Mesenchymal stem cell (in vitro differentiated cells and primary cell): ENCODE measurements around the gene ARMH3.

ENCODE experiments used
- DNase-seq: peaks from one replicate; pipeline ENCODE4 v3.0.0-alpha.2; 2013
- H2AFZ ChIP-seq: one replicate; pipeline ENCODE4 v1.6.1; 2013; ENCODE audit warnings: low read depth, mild to moderate bottlenecking, control low read depth, inconsistent platforms, low read length, moderate library complexity
- H2AK5ac ChIP-seq: 2 replicates; pipeline ENCODE4 v1.6.1; 2013; ENCODE audit warnings: low read length, moderate library complexity, mild to moderate bottlenecking, inconsistent platforms; ENCODE audit not compliant: severe bottlenecking
- H2BK120ac ChIP-seq: one replicate; pipeline ENCODE4 v1.6.1; 2013; ENCODE audit warnings: low read depth, mild to moderate bottlenecking, inconsistent platforms, low read length, moderate library complexity
- H2BK12ac ChIP-seq, 2 experiments: one replicate each; pipeline ENCODE4 v1.6.1; 2013; ENCODE audit warnings: inconsistent platforms in 2 of 2, low read length in 2 of 2, mild to moderate bottlenecking in 2 of 2, moderate library complexity in 2 of 2, control low read depth in 1 of 2
- H2BK15ac ChIP-seq: one replicate; pipeline ENCODE4 v1.6.1; 2013; ENCODE audit warnings: mild to moderate bottlenecking, low read depth, inconsistent platforms; ENCODE audit not compliant: poor library complexity, severe bottlenecking
- H2BK5ac ChIP-seq: 2 replicates; pipeline ENCODE4 v1.6.1; 2013; ENCODE audit warnings: low read depth, mild to moderate bottlenecking, low read length, control low read depth, inconsistent platforms; ENCODE audit not compliant: poor library complexity, severe bottlenecking
- H3K14ac ChIP-seq, 2 experiments: one replicate each; pipeline ENCODE4 v1.6.1; 2013; ENCODE audit warnings: inconsistent platforms in 2 of 2, low read length in 2 of 2, control low read depth in 1 of 2, mild to moderate bottlenecking in 1 of 2, moderate library complexity in 1 of 2
- H3K18ac ChIP-seq, 2 experiments: one replicate each; pipeline ENCODE4 v1.6.1; 2013; ENCODE audit warnings: inconsistent platforms in 2 of 2, low read length in 2 of 2, control low read depth in 1 of 2, low read depth in 1 of 2, mild to moderate bottlenecking in 1 of 2
- H3K23ac ChIP-seq, 2 experiments: one replicate each; pipeline ENCODE4 v1.6.1; 2013; ENCODE audit warnings: inconsistent platforms in 2 of 2, low read length in 2 of 2, mild to moderate bottlenecking in 2 of 2, moderate library complexity in 2 of 2, control low read depth in 1 of 2
- H3K27ac ChIP-seq: 2 replicates; pipeline ENCODE4 v1.5.1; 2013; ENCODE audit warnings: mild to moderate bottlenecking, moderate library complexity, low read length, control low read depth, inconsistent platforms; ENCODE audit not compliant: poor library complexity, severe bottlenecking
- H3K27me3 ChIP-seq, 2 experiments: 2 replicates each; pipeline versions ENCODE4 v1.6.1 to v1.7.0; 2013; ENCODE audit warnings: low read length in 2 of 2, mild to moderate bottlenecking in 2 of 2, moderate library complexity in 2 of 2, control low read depth in 1 of 2, inconsistent platforms in 1 of 2; ENCODE audit not compliant: control insufficient read depth in 1 of 2, insufficient read depth in 1 of 2
- H3K36me3 ChIP-seq, 2 experiments: 2 replicates each; pipeline versions ENCODE4 v1.6.1 to v1.7.0; 2013; ENCODE audit warnings: low read length in 2 of 2, control low read depth in 1 of 2, inconsistent platforms in 1 of 2, low read depth in 1 of 2, mild to moderate bottlenecking in 1 of 2; ENCODE audit not compliant: insufficient read depth in 2 of 2, control insufficient read depth in 1 of 2
- H3K4ac ChIP-seq, 2 experiments: one replicate each; pipeline ENCODE4 v1.6.1; 2013; ENCODE audit warnings: inconsistent platforms in 2 of 2, low read length in 2 of 2, mild to moderate bottlenecking in 2 of 2, moderate library complexity in 2 of 2, control low read depth in 1 of 2, low read depth in 1 of 2
- H3K4me1 ChIP-seq: 2 replicates; pipeline ENCODE4 v1.6.1; 2013; ENCODE audit warnings: low read depth, low read length, control low read depth; ENCODE audit not compliant: control insufficient read depth, insufficient read depth
- H3K4me2 ChIP-seq: 2 replicates; pipeline ENCODE4 v1.6.1; 2013; ENCODE audit warnings: low read length, mild to moderate bottlenecking, inconsistent platforms; ENCODE audit not compliant: poor library complexity, severe bottlenecking
- H3K4me3 ChIP-seq, 2 experiments: 2 replicates each; pipeline versions ENCODE4 v1.5.1 to v1.7.0; 2013; ENCODE audit warnings: low read length in 2 of 2, mild to moderate bottlenecking in 2 of 2, control low read depth in 1 of 2, low read depth in 1 of 2; ENCODE audit not compliant: insufficient read depth in 1 of 2
- H3K79me1 ChIP-seq: replicated peaks from 2 replicates; pipeline ENCODE4 v1.6.1; 2013; ENCODE audit warnings: mild to moderate bottlenecking, control low read depth, low read length, inconsistent platforms; ENCODE audit not compliant: poor library complexity, severe bottlenecking
- H3K9ac ChIP-seq: 2 replicates; pipeline ENCODE4 v1.7.0; 2013; ENCODE audit warnings: mild to moderate bottlenecking, low read length, moderate library complexity
- H3K9me3 ChIP-seq: 2 replicates; pipeline ENCODE4 v1.7.0; 2013; ENCODE audit warnings: mild to moderate bottlenecking, low read length; ENCODE audit not compliant: control insufficient read depth
- H4K8ac ChIP-seq: one replicate; pipeline ENCODE4 v1.6.1; 2013; ENCODE audit warnings: inconsistent platforms, mild to moderate bottlenecking, low read length, moderate library complexity
- H4K91ac ChIP-seq: one replicate; pipeline ENCODE4 v1.6.1; 2013; ENCODE audit warnings: mild to moderate bottlenecking, low read length, inconsistent platforms
- WGBS: methylation state at CpG from one replicate; pipeline ENCODE4 v1.1.7; 2013; ENCODE audit warnings: mixed read lengths; 5-methylcytosine and 5-hydroxymethylcytosine counted together

Gene ARMH3

GRCh38 chr10:101851411-101852116 lies 204.4 kb downstream of the ARMH3 start:
- Histone ChIP-seq H3K14ac (no peak overlapping the region), H2BK5ac (no peak overlapping the region), H3K27ac (no peak overlapping the region), H2AFZ (no peak overlapping the region), H3K23ac (no peak overlapping the region), H3K4ac (no peak overlapping the region), H3K36me3 (peaks cover 13 to 22% of the 10 kb centered on the region in 2 experiments), H3K27me3 (no peaks in the 10 kb centered on the region), H2AK5ac (no peak overlapping the region), H3K9me3 (no peaks in the 10 kb centered on the region), H3K18ac (no peak overlapping the region), H3K79me1 (peaks cover 13% of the 10 kb centered on the region), H4K91ac (no peak overlapping the region), H2BK15ac (no peak overlapping the region), H3K9ac (no peak overlapping the region), H4K8ac (peak overlapping the region; percentile 14), H2BK120ac (no peak overlapping the region), H3K4me1 (peaks cover 2% of the 10 kb centered on the region), H3K4me2 (no peak overlapping the region), H2BK12ac (no peak overlapping the region), H3K4me3 (peak overlapping the region in 1 of 2 experiments; percentile 40)
- WGBS, result 90% methylated on average over 4 of the region's 4 CpGs
- DNase-seq, result no peak

DNA sequence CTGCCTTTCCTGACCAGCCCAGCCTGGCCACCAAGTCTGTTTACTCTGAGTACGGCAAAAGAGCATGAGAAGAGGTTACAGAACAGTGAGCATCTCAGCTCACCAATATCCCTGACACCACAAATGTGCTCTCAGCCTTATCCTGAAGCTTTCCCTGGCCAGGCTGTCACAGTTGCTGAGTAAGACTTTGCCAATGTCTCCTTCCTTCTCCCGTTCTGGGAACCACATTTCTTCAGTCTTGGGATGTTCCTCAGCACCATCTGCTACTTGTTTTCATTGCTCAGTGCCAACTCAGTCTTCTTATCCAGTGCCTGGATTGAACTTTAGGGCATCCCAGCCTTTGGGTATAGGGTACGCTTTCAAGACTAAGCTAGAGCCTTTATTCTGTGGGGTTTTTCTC lies 205.2 kb downstream of the ARMH3 start:
- Histone ChIP-seq H3K9me3 (no peaks in the 10 kb centered on the region), H3K14ac (no peak overlapping the region), H3K36me3 (peaks cover 21 to 26% of the 10 kb centered on the region in 2 experiments), H3K4me2 (no peak overlapping the region), H3K4ac (no peak overlapping the region), H2AK5ac (no peak overlapping the region), H3K79me1 (peaks cover 11% of the 10 kb centered on the region), H3K4me1 (peaks cover 2% of the 10 kb centered on the region), H3K9ac (no peak overlapping the region), H2BK120ac (no peak overlapping the region), H4K8ac (no peak overlapping the region), H3K4me3 (no peak overlapping the region), H3K18ac (no peak overlapping the region), H3K27ac (no peak overlapping the region), H2BK12ac (no peak overlapping the region), H4K91ac (no peak overlapping the region), H3K23ac (no peak overlapping the region), H2AFZ (no peak overlapping the region), H2BK15ac (no peak overlapping the region), H3K27me3 (no peaks in the 10 kb centered on the region), H2BK5ac (no peak overlapping the region)
- 85% methylated on average over 3 of the region's 3 CpGs for WGBS
- no peak for DNase-seq

GRCh38 chr10:101848894-101849351 lies 207.1 kb downstream of the ARMH3 start:
- no peak overlapping the region for H3K4me3 ChIP-seq
- WGBS, result 55% methylated on average over 3 of the region's 3 CpGs
- peaks cover 4% of the 10 kb centered on the region for H3K4me1 ChIP-seq
- H3K27ac ChIP-seq, result no peak overlapping the region
- H4K8ac ChIP-seq, result no peak overlapping the region
- H3K18ac ChIP-seq, result no peak overlapping the region
- no peaks in the 10 kb centered on the region for H3K9me3 ChIP-seq
- H2BK12ac ChIP-seq, result no peak overlapping the region
- no peak overlapping the region for H2BK120ac ChIP-seq
- H4K91ac ChIP-seq, result no peak overlapping the region
- H3K4ac ChIP-seq, result no peak overlapping the region
- no peak overlapping the region for H3K4me2 ChIP-seq
- H2BK15ac ChIP-seq, result no peak overlapping the region
- H2BK5ac ChIP-seq, result no peak overlapping the region
- DNase-seq, result peak; percentile 41
- H3K36me3 ChIP-seq, result peaks cover 28 to 38% of the 10 kb centered on the region in 2 experiments
- peaks cover 11% of the 10 kb centered on the region for H3K79me1 ChIP-seq
- no peak overlapping the region for H2AFZ ChIP-seq
- no peak overlapping the region for H2AK5ac ChIP-seq
- H3K23ac ChIP-seq, result no peak overlapping the region
- H3K9ac ChIP-seq, result no peak overlapping the region
- H3K27me3 ChIP-seq, result peaks cover 7 to 11% of the 10 kb centered on the region in 2 experiments
- H3K14ac ChIP-seq, result no peak overlapping the region

- H3K4me3 ChIP-seq, result no peak overlapping the region
- H3K27me3 ChIP-seq, result peaks cover 7 to 15% of the 10 kb centered on the region in 2 experiments
- no peak overlapping the region for H3K4ac ChIP-seq
- no peak overlapping the region for H2BK5ac ChIP-seq
- H3K14ac ChIP-seq, result no peak overlapping the region
- no peak overlapping the region for H3K9ac ChIP-seq
- H2BK15ac ChIP-seq, result no peak overlapping the region
- H3K27ac ChIP-seq, result no peak overlapping the region
- no peak overlapping the region for H2AK5ac ChIP-seq
- peaks cover 28 to 35% of the 10 kb centered on the region in 2 experiments for H3K36me3 ChIP-seq
- DNase-seq, result peak; percentile 42
- 42% methylated on average over 4 of the region's 4 CpGs for WGBS
- no peak overlapping the region for H3K23ac ChIP-seq
- H4K8ac ChIP-seq, result no peak overlapping the region
- peaks cover 8% of the 10 kb centered on the region for H3K4me1 ChIP-seq
- no peak overlapping the region for H2BK120ac ChIP-seq
- no peak overlapping the region for H4K91ac ChIP-seq
- peaks cover 8% of the 10 kb centered on the region for H3K79me1 ChIP-seq
- no peak overlapping the region for H3K4me2 ChIP-seq
- no peak overlapping the region for H2BK12ac ChIP-seq
- no peak overlapping the region for H2AFZ ChIP-seq
- H3K9me3 ChIP-seq, result no peaks in the 10 kb centered on the region
- no peak overlapping the region for H3K18ac ChIP-seq
These were observed 207.6 kb downstream of the ARMH3 start for GRCh38 chr10:101848408-101848807.
